M059J (cell line): Measurements from ENCODE around the gene RYR3. TPM values are rescaled to one million over a fixed set of nuclear protein-coding genes. Genes with fewer than 3 reads are reported as not detected.

Experiments
- DNase-seq: peaks from one replicate; pipeline ENCODE4 v3.0.0-alpha.2; 2012; ENCODE audit warnings: low read depth
- total RNA-seq: library from RNA; depleted of rRNA; stranded (reverse); fragments of >200 nt; shearing (Covaris generic); gene quantifications from 2 replicates; pipeline ENCODE4 v1.2.3, GENCODE V29; 2014

The RYR3 gene
- total RNA-seq, 1 experiment from 2014 or later, result not detected

- no peak for DNase-seq
Observed at GRCh38 chr15:33449810-33450209, 139.0 kb downstream of the RYR3 start.

- DNase-seq, result no peak
Observed at GRCh38 chr15:33451385-33451784, 140.6 kb downstream of the RYR3 start.

- no peak for DNase-seq
Observed at GRCh38 chr15:33453761-33454160, 143.0 kb downstream of the RYR3 start.

DNA sequence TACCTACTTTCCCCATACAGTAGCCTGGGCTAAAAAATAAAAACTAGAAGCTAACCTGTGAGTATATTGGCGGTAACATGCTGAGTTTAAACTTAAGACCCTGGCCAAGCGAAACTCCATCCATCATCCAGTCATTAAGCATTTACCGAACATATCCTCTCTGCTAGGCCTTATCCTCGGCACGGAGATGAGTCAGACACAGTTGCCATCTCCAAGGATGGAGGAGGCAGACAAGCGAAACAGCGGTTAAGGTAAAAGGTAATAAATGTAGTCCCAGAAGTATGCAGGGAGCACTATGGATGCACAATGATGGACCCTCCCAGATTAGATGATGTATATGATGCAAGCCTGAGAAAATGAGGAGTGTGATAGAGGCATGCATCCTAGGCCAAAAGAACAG lies 143.6 kb downstream of the RYR3 start:
- no peak for DNase-seq

- no peak for DNase-seq
Observed at GRCh38 chr15:33454996-33455395, 144.2 kb downstream of the RYR3 start.

DNA sequence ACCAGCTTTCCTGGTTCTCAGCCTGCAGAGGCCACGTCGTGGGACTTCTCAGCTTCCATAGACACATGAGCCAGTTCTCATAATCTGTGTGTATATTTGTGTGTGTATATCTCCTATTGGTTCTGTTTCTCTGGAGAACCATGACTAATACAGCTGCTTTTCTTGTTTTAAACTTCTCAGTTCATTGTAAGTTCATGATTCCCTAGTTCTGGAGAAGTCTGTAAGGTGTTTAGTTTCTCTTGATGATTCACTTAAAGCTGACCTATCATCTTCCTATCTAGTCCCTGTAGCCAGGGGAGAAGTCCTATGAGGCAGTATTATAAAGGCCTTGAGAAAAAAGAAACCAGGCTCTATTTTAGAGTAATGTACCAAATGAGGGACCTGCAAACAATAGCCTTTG lies 147.7 kb downstream of the RYR3 start:
- no peak for DNase-seq

DNA sequence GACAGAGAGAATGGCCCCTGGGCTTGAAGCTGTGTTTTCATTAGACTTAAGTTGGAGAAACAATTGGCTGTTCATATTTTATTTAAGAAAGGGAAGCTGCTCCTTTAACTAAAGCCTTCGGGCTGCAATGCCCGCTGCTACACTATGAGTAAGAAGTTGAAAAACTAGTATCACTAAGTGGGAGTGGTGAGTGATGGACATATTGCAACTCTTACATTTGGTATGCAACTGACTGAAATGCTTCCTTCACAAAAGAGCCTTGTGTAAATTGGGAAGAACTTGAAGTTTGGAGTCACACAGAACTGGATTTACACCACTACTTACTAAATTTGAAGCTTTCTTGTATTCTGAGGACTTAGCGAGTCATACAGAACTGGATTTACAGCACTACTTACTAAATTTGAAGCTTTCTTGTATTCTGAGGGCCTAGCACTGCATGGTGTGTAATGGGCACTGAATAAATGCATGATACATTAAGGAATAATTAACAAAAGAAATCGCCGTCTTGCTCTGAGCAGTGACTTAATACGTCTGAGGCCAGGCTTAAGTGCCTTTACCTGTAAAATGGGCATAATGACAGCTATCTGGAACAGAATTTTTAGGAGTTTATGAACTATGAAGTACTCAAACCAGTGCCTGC lies 149.5 kb downstream of the RYR3 start:
- DNase-seq, result no peak

DNA sequence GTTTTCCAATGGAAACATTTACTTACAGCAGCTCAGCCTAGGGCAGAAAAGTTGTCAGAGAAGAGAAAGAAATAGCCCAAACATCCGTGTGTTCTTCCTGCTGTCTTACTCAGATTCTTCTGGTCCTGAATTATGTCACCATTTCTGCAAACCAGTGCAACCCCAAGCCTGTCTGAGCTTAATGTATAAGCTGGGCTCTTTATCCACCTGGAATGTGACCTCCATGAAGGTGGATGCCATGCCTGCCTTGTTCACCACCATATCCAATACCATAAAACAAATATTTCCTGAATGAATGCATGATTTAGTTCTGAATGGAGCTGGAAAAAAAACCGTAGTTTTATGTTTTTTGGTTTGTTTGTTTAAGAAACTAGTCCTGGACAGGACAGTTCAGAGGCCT lies 150.9 kb downstream of the RYR3 start:
- DNase-seq, result no peak

DNA sequence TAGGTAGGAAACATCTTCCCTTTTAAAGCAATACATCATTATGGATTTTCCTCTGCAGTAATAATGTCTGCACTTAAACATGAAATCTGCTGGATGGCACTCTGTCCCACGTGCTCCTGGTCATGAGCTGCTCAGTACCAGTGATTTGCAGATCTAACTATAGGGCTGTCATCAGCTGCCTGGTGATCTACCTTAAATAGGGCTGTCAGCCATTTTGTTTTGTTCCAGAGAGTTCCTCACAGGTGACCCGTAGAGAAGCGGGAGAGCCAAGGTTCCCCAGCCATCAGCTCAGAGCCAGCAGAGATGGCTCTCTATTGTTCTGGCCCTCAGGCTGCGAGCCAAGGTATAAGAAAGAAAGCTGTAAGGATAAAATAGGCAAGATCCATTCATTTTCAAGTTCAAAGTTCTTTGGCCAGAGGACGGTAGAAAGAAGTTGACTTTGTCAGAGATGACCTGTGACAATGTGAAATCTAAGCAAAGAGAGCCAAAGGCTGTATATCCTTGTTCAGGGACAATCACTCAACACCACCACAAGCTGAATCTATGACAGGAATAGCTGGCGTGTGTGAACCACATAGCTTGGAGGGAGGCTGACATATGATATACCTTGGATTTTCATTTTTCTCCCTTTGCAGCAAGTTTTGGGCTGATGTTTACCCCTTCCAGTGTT lies 156.5 kb downstream of the RYR3 start:
- no peak for DNase-seq

GRCh38 chr15:33467816-33468163 lies 157.0 kb downstream of the RYR3 start:
- no peak for DNase-seq

- no peak for DNase-seq
Observed at GRCh38 chr15:33468740-33469139, 158.0 kb downstream of the RYR3 start.

GRCh38 chr15:33473005-33473404 lies 162.2 kb downstream of the RYR3 start:
- no peak for DNase-seq

DNA sequence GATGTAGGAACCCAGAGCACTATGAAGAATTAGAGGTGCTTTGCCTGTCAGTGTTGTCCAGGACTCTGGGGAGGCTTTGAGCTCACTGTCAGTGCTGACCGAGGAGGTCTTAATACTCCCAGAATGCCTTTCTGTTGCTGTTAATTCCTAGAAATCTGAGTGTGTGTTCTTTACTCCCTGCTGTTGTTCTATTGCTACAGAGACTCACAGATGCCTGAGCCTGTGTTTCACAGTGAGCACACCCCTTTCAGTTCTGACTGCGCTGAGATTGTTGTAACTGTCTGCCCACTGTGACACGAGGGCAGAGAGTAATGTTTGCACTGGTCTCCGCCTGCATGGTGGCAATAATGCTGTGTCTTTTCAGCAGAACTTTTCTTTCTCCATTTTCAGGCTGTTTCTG lies 162.9 kb downstream of the RYR3 start:
- no peak for DNase-seq

- no peak for DNase-seq
Observed at GRCh38 chr15:33476076-33476475, 165.3 kb downstream of the RYR3 start.

GRCh38 chr15:33476908-33477307 lies 166.1 kb downstream of the RYR3 start:
- no peak for DNase-seq

DNA sequence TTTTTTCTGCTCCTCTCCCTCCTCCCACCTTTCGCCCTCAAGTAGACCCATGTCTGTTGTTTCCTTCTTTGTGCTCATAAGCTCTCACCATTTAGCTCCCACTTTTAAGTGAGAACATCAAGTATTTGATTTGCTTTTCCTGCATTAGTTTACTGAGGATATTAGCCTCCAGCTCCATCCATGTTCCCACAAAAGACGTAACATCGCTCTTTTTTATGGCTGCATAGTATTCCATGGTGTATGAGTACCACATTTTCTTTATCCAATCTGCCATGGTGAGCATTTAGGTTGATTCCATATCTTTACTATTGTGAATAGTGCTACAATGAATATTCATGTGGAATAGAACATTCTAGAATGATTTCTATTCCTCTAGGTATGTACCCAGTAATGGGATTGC lies 178.6 kb downstream of the RYR3 start:
- DNase-seq, result no peak

GRCh38 chr15:33490703-33491102 lies 179.9 kb downstream of the RYR3 start:
- no peak for DNase-seq

DNA sequence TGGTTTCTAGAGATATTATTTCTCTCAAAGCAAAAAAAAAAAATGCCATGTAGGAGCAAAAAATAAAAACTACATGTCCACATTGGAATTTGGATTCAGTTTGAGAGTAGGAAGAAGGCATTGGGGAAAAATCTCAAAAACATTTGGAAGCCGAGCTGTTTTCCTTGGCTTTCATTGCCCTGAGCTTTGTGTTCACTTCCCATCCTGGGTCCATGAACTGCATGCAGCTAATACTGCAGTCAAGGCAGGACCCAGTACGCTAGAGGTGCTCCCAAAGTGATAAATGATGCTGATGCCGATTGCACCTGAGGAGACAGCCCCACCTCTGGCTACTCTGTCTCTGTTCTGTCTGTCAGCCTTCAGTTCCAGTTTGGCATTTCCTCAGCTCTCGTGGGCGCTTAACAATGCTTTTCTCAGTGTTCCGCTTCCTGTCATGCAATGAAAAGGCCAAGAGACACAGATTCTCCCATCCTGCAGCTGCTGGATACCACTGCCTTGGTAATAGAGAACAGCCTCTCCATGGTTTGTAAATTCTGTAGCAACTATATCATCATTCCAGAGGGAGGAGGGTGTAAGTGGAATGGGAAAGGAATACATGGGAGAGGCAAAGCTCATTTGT lies 181.8 kb downstream of the RYR3 start:
- no peak for DNase-seq

GRCh38 chr15:33494306-33494705 lies 183.5 kb downstream of the RYR3 start:
- DNase-seq, result no peak

GRCh38 chr15:33500432-33501195 lies 189.8 kb downstream of the RYR3 start:
- DNase-seq, result no peak

DNA sequence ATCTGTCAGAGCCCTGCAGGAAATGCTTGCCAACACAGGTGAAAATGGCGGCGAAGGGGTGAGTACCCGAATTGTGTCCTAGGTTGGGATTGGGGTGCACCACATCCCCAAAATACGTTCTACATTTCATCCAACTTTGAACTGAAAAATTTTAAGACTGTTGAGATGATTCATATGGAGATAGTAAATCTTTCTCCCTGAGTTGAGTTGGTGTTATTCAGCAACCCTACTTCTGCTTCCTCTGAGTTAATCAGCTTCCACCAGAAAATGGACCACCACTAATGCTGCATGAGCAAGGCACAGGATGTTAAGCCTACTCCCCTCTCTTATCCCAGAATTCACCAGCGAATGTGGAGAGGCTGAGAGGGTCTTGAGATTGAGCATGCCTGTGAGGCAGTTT lies 192.9 kb downstream of the RYR3 start:
- no peak for DNase-seq

DNA sequence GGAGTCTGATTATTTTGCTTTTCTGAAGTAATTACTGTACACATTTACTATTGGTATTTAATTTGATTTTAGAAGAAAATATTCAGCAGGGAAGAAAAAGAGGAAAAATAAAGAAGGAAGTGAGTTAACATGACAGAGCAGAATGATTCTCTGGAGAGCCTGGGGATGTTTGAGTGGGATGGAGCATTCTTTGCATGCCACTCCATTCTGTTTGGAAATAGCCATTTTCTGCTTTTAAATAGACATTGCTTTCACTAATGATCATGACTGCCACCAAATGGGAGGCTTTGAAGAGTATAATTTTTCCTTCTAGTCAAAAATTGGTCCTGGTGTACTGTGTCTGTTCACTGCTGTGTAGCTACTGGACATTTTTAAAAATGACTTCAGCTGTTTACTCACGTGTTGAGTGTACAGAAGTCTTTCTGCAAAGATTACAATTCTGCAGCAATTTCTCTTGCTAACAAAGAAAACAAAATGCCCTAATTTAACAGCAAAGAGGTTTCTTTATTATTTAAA lies 196.1 kb downstream of the RYR3 start:
- no peak for DNase-seq

GRCh38 chr15:33508703-33509102 lies 197.9 kb downstream of the RYR3 start:
- no peak for DNase-seq
